ENCODE data around the gene WRAP73. TPM values are rescaled to one million over a fixed set of nuclear protein-coding genes. Genes with fewer than 3 reads are reported as not detected.

The WRAP73 gene
- total RNA-seq, 1 donor, result 10.0 TPM

DNA sequence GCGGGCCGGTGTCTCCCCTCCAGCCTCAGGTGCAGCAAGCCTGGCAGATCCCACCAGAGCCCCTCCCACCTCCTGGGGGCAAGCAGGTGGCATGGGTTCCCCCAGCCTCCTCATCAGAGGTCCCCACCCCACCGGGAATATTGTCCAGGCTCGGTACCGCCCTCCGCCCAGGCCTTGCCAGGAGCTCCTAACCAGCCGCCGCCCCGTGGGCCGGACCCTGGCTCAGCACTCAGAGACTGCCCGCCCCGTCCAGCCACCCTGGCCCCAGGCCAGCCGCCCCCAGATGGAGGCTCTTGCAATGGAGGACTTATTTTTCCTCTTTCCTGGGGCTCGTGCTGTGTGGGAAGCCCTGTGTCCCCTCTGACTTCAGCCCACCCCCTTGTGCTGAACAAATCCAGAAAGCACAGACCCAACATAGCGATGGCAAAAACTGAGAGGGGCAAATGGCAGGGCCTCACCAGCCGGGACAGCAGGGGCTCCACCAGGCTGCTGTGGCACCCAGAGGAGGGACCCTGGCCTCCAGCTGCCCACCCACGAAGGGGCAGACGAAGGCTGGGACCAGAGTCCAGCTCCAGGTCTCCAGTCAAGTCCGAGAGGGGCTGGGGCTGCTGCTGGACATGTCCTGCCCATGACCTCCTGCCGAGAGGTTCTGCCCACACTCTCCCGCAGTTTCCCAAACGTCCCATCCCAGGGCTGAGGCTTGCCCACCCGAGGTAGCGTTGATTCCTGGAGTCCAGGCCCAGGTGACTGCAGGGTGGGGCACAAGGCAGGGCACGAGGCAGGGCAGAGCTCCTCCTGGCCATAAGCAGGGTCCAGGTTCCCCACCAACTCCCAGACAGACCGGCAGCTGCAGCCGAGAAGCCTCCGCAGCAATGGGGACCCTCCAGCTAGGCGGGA, 46.1 kb downstream of the WRAP73 start:
- no peak for DNase-seq (ENCODE audit: low read depth)
- H3K4me3 ChIP-seq (ENCODE audit: low read depth, low read length), result no peak overlapping the region
- TF ChIP-seq, protein P1, sequence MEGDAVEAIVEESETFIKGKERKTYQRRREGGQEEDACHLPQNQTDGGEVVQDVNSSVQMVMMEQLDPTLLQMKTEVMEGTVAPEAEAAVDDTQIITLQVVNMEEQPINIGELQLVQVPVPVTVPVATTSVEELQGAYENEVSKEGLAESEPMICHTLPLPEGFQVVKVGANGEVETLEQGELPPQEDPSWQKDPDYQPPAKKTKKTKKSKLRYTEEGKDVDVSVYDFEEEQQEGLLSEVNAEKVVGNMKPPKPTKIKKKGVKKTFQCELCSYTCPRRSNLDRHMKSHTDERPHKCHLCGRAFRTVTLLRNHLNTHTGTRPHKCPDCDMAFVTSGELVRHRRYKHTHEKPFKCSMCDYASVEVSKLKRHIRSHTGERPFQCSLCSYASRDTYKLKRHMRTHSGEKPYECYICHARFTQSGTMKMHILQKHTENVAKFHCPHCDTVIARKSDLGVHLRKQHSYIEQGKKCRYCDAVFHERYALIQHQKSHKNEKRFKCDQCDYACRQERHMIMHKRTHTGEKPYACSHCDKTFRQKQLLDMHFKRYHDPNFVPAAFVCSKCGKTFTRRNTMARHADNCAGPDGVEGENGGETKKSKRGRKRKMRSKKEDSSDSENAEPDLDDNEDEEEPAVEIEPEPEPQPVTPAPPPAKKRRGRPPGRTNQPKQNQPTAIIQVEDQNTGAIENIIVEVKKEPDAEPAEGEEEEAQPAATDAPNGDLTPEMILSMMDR (IDR thresholded peaks at IDR 0.05; ENCODE audit: insufficient read depth, low read length), result no peak

DNA sequence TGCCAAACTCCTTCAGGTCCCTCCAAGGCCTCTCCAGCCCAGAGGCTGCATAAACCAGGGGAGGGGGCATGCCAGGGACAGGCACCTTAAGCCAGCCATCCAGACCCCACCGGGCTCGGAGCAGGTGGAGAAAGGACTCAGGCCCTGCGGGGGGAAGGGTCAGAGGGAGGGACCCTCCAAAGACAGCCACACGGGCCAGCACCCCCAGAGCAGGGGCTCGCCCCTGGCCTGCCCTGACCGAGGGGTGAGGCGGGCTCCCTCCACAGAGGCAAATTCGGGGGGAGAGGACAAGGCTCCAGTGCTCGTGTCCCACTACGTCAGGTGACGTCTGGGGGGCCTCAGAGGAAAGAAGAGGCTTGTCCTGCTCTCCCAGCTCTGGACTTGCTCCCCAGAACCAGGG, 46.7 kb downstream of the WRAP73 start:
- no peak for DNase-seq (ENCODE audit: low read depth)
- TF ChIP-seq, protein P1 (IDR thresholded peaks at IDR 0.05; ENCODE audit: insufficient read depth, low read length), result no peak

DNA sequence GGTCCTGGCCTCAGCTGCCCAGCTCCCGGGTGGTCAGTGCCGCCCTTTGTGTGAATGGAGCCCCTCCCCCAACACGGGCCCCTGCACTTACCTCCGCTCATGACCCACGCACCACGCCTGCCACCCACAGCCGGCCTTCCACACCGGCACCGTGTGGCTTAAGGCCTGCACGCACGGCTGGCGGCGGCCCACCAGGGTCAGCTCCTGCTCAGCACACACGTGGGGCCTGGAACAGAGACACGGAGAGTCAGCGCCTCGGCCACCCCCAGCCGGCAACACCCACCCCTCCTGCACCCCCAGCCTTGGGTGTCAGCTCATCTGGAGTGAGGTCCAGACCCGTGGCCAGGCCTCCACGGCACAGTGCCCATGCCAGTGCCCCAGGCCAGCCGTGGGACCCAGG, 47.5 kb downstream of the WRAP73 start:
- H3K4me3 ChIP-seq (ENCODE audit: low read depth, low read length), result no peak overlapping the region
- DNase-seq (ENCODE audit: low read depth), result no peak
- TF ChIP-seq, protein P1 (IDR thresholded peaks at IDR 0.05; ENCODE audit: insufficient read depth, low read length), result no peak

More for the DNA sequence above, 46.7 kb downstream of the WRAP73 start:
- H3K4me3 ChIP-seq (ENCODE audit: low read depth, low read length), result no peak overlapping the region

DNA sequence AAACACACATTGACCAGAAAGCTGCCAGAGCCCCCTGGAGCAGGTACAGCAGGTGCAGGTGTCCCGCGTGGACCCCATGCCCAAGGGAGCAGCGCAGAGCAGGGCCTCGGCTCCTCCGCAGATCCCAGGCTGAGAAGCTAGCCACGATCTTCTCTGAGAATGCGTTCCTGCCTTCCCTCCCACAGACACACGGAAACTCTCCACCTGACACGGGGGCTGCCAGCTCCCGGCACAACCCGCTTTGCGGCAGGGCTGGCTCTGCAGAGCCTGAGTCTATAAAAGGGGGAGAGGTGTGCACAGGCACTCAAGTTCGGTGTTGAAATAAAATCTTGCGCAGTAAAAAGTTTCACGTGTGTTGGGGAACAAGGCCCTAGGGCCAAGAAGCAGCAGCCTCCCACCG, 48.2 kb downstream of the WRAP73 start:
- DNase-seq (ENCODE audit: low read depth), result no peak
- no peak overlapping the region for H3K4me3 ChIP-seq (ENCODE audit: low read depth, low read length)
- TF ChIP-seq, protein P1 (IDR thresholded peaks at IDR 0.05; ENCODE audit: insufficient read depth, low read length), result no peak

DNA sequence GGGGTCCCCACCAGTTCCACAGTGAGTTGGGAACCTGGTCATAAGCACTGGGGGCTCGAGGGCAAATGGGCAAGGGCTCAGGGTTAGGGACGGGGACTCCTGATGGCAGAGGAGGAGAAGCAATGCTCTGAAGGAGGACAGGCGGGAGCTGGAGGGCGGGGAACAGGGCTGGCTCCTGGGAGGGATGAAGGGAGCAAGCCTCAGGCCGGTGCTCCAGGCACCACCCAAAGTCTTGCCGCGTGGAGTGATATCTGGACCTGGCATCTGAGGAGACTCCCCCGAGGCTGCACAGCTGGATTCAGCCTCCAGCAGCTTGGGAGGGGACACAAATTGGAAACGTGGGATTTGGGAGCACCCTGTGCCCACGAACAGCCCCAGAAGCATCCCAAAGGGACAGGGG, 49.5 kb downstream of the WRAP73 start:
- DNase-seq (ENCODE audit: low read depth), result no peak
- TF ChIP-seq, protein P1 (IDR thresholded peaks at IDR 0.05; ENCODE audit: insufficient read depth, low read length), result no peak
- H3K4me3 ChIP-seq (ENCODE audit: low read depth, low read length), result no peak overlapping the region

DNA sequence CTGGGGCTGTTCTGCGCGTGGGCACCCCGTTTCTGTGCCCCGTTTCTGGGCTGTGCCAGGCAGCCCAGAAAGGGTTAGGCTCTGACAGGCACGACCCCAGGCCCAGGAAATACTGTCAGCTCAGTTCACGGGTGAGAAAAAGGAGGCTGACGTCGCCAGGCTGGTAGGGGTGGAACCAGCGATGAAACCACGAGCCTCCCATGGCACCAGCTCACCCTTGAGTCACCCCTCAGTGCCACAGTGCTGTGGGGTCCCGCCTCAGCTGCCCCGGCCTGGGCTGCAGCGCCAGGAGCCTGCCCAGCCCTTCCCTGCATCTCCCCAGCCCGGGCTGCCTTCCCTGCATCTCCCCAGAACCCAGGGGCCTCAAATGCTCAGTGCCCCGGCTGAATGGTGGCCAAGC, 50.1 kb downstream of the WRAP73 start:
- H3K4me3 ChIP-seq (ENCODE audit: low read depth, low read length), result no peak overlapping the region
- no peak for DNase-seq (ENCODE audit: low read depth)
- TF ChIP-seq, protein P1 (IDR thresholded peaks at IDR 0.05; ENCODE audit: insufficient read depth, low read length), result no peak

Measured in fibroblast of the aortic adventitia (primary cell).